HepG2 (cell line): ENCODE measurements around the gene GTPBP6. TPM values are rescaled to one million over a fixed set of nuclear protein-coding genes. Genes with fewer than 3 reads are reported as not detected.

Experiments
- ATAC-seq: fragments of 200-7000 bp; cut with Tn5 transposase; 3 replicates; pipeline ENCODE4 v1.9.1; 2020; ENCODE audit warnings: mild to moderate bottlenecking, moderate library complexity
- BruUV-seq: library from RNA; stranded (reverse); fragments of 400-500 nt; replicated peaks from 2 replicates; lab custom pipeline; 2021; lab: Mats Ljungman, UMichigan
- CTCF ChIA-PET: fragments of 300-600 bp; formaldehyde crosslinking; extraction: SDS; loops from one replicate; lab custom pipeline; 2021; ENCODE audit warnings: low total read pairs, inconsistent platforms, low intra/inter-chr PET ratio; lab: Yijun Ruan, JAX
- POLR2A ChIA-PET: fragments of 350-600 bp; sonication (Branson Sonifier 250); formaldehyde crosslinking; loops from one replicate; lab custom pipeline; 2020; ENCODE audit warnings: antibody characterized with exemption, inconsistent platforms; lab: Yijun Ruan, JAX
- DNase-seq: peaks from one replicate; pipeline ENCODE4 v3.0.0-alpha.2; 2015; ENCODE audit warnings: low spot score
- FAIRE-seq: peaks from 3 replicates; lab custom pipeline; 2011; peaks lifted over from hg19 to GRCh38; lab: Jason Lieb, UNC
- H2AFZ ChIP-seq: one replicate; pipeline ENCODE4 v1.6.1; 2011; ENCODE audit warnings: low read length, inconsistent platforms
- H3K27ac ChIP-seq: fragments of 300-600 bp; 3 replicates; pipeline ENCODE4 v1.8.0; 2011; ENCODE audit warnings: mixed run types, mild to moderate bottlenecking, mixed read lengths, low read length, inconsistent platforms; ENCODE audit not compliant: insufficient read depth; ENCODE audit errors: extremely low read length
- H3K27me3 ChIP-seq, 2 experiments: fragments of 200-600 bp in 1 of 2; 2 replicates in 1 of 2; 3 replicates in 1 of 2; pipeline versions ENCODE4 v1.6.0 to v1.8.0; 2011; ENCODE audit warnings: low read length in 2 of 2, mild to moderate bottlenecking in 2 of 2, moderate library complexity in 2 of 2, inconsistent platforms in 1 of 2; ENCODE audit not compliant: insufficient read depth in 2 of 2, control insufficient read depth in 1 of 2
- H3K36me3 ChIP-seq, 2 experiments: fragments of 200-600 bp in 1 of 2; replicated peaks in 1 of 2; 2 replicates in 1 of 2; 3 replicates in 1 of 2; pipeline versions ENCODE4 v1.5.1 to v1.8.0; 2011; ENCODE audit warnings: low read length in 2 of 2, inconsistent platforms in 1 of 2; ENCODE audit not compliant: insufficient read depth in 2 of 2, control insufficient read depth in 1 of 2
- H3K4me1 ChIP-seq: 2 replicates; pipeline ENCODE4 v1.5.1; 2012; ENCODE audit warnings: low read length, inconsistent platforms; ENCODE audit not compliant: insufficient read depth
- H3K4me2 ChIP-seq: 2 replicates; pipeline ENCODE4 v1.6.0; 2011; ENCODE audit warnings: low read depth, low read length, inconsistent platforms
- H3K4me3 ChIP-seq, 3 experiments: fragments of 200-600 bp in 1 of 3; sonication (generic), shearing (Covaris generic) in 1 of 3; replicated peaks in 1 of 3; 2 replicates each; pipeline ENCODE4 v1.5.1; 2011 to 2016; ENCODE audit warnings: low read length in 3 of 3, inconsistent platforms in 2 of 3, low read depth in 2 of 3, mild to moderate bottlenecking in 2 of 3, control low read depth in 1 of 3, mixed read lengths in 1 of 3; ENCODE audit not compliant: insufficient read depth in 1 of 3
- H3K79me2 ChIP-seq: one replicate; pipeline ENCODE4 v1.6.1; 2011; ENCODE audit warnings: low read length, inconsistent platforms; ENCODE audit not compliant: insufficient read depth
- H3K9ac ChIP-seq: 2 replicates; pipeline ENCODE4 v1.6.0; 2011; ENCODE audit warnings: mild to moderate bottlenecking, low read depth, low read length, inconsistent platforms; ENCODE audit not compliant: insufficient read depth
- H3K9me3 ChIP-seq: 2 replicates; pipeline ENCODE4 v1.5.1; 2012; ENCODE audit warnings: mild to moderate bottlenecking, low read length
- H4K20me1 ChIP-seq: 2 replicates; pipeline ENCODE4 v1.6.0; 2011; ENCODE audit warnings: inconsistent platforms, mild to moderate bottlenecking, low read length, moderate library complexity; ENCODE audit not compliant: insufficient read depth
- AGO1 ChIP-seq: fragments of 200-400 bp; formaldehyde crosslinking; IDR thresholded peaks from 2 replicates; pipeline ENCODE4 v1.6.1; 2017; ENCODE audit warnings: mild to moderate bottlenecking, low read depth, low read length, moderate library complexity; ENCODE audit not compliant: poor library complexity, severe bottlenecking
- GLI4 ChIP-seq: sonication (generic); formaldehyde crosslinking; IDR thresholded peaks from 2 replicates; pipeline ENCODE4 v1.5.1; 2020; ENCODE audit warnings: missing genetic modification reagents, mild to moderate bottlenecking, moderate library complexity, borderline replicate concordance
- RBFOX2 ChIP-seq: fragments of 200-400 bp; formaldehyde crosslinking; IDR thresholded peaks from 2 replicates; pipeline ENCODE4 v1.6.1; 2017; ENCODE audit warnings: low read depth, mild to moderate bottlenecking, low read length
- ZBTB33 ChIP-seq: sonication (generic); formaldehyde crosslinking; IDR thresholded peaks from 2 replicates; pipeline ENCODE4 v1.4.0; 2020; ENCODE audit warnings: missing genetic modification reagents
- ZBTB4 ChIP-seq: sonication (generic); formaldehyde crosslinking; IDR thresholded peaks from 2 replicates; pipeline ENCODE4 v1.4.0; 2020; ENCODE audit warnings: missing genetic modification reagents, mild to moderate bottlenecking, borderline replicate concordance
- ZC3H13 ChIP-seq: sonication (generic); formaldehyde crosslinking; IDR thresholded peaks from 2 replicates; pipeline ENCODE4 v1.8.1; 2023; ENCODE audit warnings: mild to moderate bottlenecking, missing genetic modification reagents, moderate library complexity
- ZNF674 ChIP-seq: sonication (generic); formaldehyde crosslinking; IDR thresholded peaks from 2 replicates; pipeline ENCODE4 v1.5.0; 2020; ENCODE audit warnings: low read depth, mild to moderate bottlenecking, missing genetic modification reagents
- ZNF792 ChIP-seq: IDR thresholded peaks from 2 replicates; pipeline ENCODE4 v1.6.1; 2016
- WGBS: methylation state at CpG from one replicate; pipeline ENCODE4 v1.1.6; 2017; ENCODE audit warnings: low lambda C conversion rate; 5-methylcytosine and 5-hydroxymethylcytosine counted together
- in situ Hi-C: cut with HindIII; loops from 2 replicates; pipeline ENCODE4 v1.10.0; 2017; ENCODE audit warnings: low pct_unique_long_range_greater_than_20kb; ENCODE audit not compliant: extremely low pct_ligation_motif_present
- intact Hi-C: fragments of 100-400 bp; cut with micrococcal nuclease; formaldehyde crosslinking; loops from one replicate; pipeline ENCODE4 v1.10.0; 2022; ENCODE audit not compliant: unreplicated experiment
- polyA plus RNA-seq, 8 experiments: library from polyadenylated mRNA; depleted of rRNA in 3 of 8; stranded (reverse) in 7 of 8; unstranded in 1 of 8; fragments of >200 nt; fragmentation: Illumina TruSeq in 4 of 8; extraction: Trizol in 4 of 8; gene quantifications; 2 replicates each; pipeline versions ENCODE4 v1.2.1 to v1.2.3, GENCODE V29; 2011 to 2016; ENCODE audit warnings: low read depth in 4 of 8, missing spikeins in 1 of 8, mixed read lengths in 1 of 8; ENCODE audit not compliant: insufficient read depth in 1 of 8
- total RNA-seq, 5 experiments: library from RNA; depleted of rRNA; stranded (reverse); fragments of >200 nt; fragmentation: Illumina TruSeq; extraction: Trizol; gene quantifications; 2 replicates each; pipeline ENCODE4 v1.2.3, GENCODE V29; 2016; ENCODE audit warnings: low read depth in 1 of 5

The GTPBP6 gene
- total and polyA plus RNA-seq, 2 of the 13 experiments (the other 11 are each of a cell fraction or from before 2014, with no cell fraction given), result 20.2 to 39.6 TPM

- ChIA-PET POLR2A (no interaction called here), CTCF (no interaction called here)
- ATAC-seq, result no peak
- H4K20me1 ChIP-seq, result peaks cover 6% of the 10 kb centered on the region; the same call in 1 of the 2 replicates
- H3K4me2 ChIP-seq, result no peak overlapping the region
- no peak overlapping the region for H2AFZ ChIP-seq
- H3K4me1 ChIP-seq, result no peaks in the 10 kb centered on the region; the same call in 1 of the 2 replicates
- no peak overlapping the region for H3K9ac ChIP-seq
- H3K27ac ChIP-seq, result no peak overlapping the region
- in situ Hi-C loops, result loop anchor here (5.0 kb wide), 1 partner anchor 38 kb away; no protein-coding TSS in a partner anchor
- TF ChIP-seq ZNF674 (CRISPR knock-in tag) (no peak), ZNF792 (no peak), AGO1 (peak; percentile 40), ZBTB33 (CRISPR knock-in tag) (peak; percentile 59; the same call in 1 of the 2 replicates), ZC3H13 (peak; percentile 31; the same call in 1 of the 2 replicates), ZBTB4 (CRISPR knock-in tag) (no peak), GLI4 (CRISPR knock-in tag) (no peak), RBFOX2 (peak; percentile 25; the same call in 1 of the 2 replicates)
- peaks cover 16 to 52% of the 10 kb centered on the region in 2 experiments; a peak in 4 of 5 replicates for H3K36me3 ChIP-seq
- 92% methylated on average over 33 of the region's 51 CpGs for WGBS
- H3K9me3 ChIP-seq, result no peaks in the 10 kb centered on the region
- intact Hi-C loops, result loop anchor here (5.0 kb wide), 1 partner anchor 38 kb away; no protein-coding TSS in a partner anchor
- H3K79me2 ChIP-seq, result peaks cover 7% of the 10 kb centered on the region
- FAIRE-seq, result no peak
- no peaks in the 10 kb centered on the region for H3K27me3 ChIP-seq
- DNase-seq, result no peak
- BruUV-seq, result no TSS peak
- H3K4me3 ChIP-seq, result no peak overlapping the region
Measured at GRCh38 chrX:314781-315595, 3.6 kb downstream of the GTPBP6 start.
